ENCODE data around the gene WDR86.

The WDR86 gene

GRCh38 chr7:151406051-151406875, 3.6 kb downstream of the WDR86 start:
- DNase-seq, result no peak

GRCh38 chr7:151405588-151405987, 4.2 kb downstream of the WDR86 start:
- DNase-seq, result no peak

GRCh38 chr7:151405056-151405455, 4.8 kb downstream of the WDR86 start:
- no peak for DNase-seq

- no peak for DNase-seq
These were observed 5.4 kb downstream of the WDR86 start for GRCh38 chr7:151404216-151405011.

- DNase-seq, result no peak
These were observed 6.1 kb downstream of the WDR86 start for GRCh38 chr7:151403764-151404163.

- DNase-seq, result no peak
These were observed 7.6 kb downstream of the WDR86 start for GRCh38 chr7:151402029-151402835.

- DNase-seq, result no peak
These were observed 9.1 kb downstream of the WDR86 start for GRCh38 chr7:151400626-151401315.

- DNase-seq, result no peak
These were observed 9.9 kb downstream of the WDR86 start for GRCh38 chr7:151399906-151400305.

- DNase-seq, result no peak
These were observed 10.6 kb downstream of the WDR86 start for GRCh38 chr7:151399305-151399601.

- no peak for DNase-seq
These were observed 11.2 kb downstream of the WDR86 start for GRCh38 chr7:151398446-151399304.

- no peak for DNase-seq
These were observed 12.8 kb downstream of the WDR86 start for GRCh38 chr7:151397026-151397425.

- DNase-seq, result no peak
These were observed 13.4 kb downstream of the WDR86 start for GRCh38 chr7:151396328-151396970.

- DNase-seq, result no peak
These were observed 14.8 kb downstream of the WDR86 start for GRCh38 chr7:151395036-151395367.

GRCh38 chr7:151394076-151395035, 15.5 kb downstream of the WDR86 start:
- no peak for DNase-seq

GRCh38 chr7:151393031-151393977, 16.5 kb downstream of the WDR86 start:
- DNase-seq, result no peak

GRCh38 chr7:151392426-151392825, 17.4 kb downstream of the WDR86 start:
- DNase-seq, result no peak

- DNase-seq, result no peak
These were observed 17.8 kb downstream of the WDR86 start for GRCh38 chr7:151392002-151392401.

GRCh38 chr7:151391358-151391730, 18.5 kb downstream of the WDR86 start:
- DNase-seq, result no peak
